Stimulated activated CD4-positive, alpha-beta T cell treated with anti-CD3 and anti-CD28 coated beads, Interleukin-12 subunit alpha, Interleukin-12 subunit beta, amount 100 ng/mL, for 48 hours (primary cell): ENCODE data around the gene PLEKHG4B.
"Not testable (repeated sequence)": the region's sequence is repeated elsewhere in the genome, so short reads cannot be mapped to it uniquely, and the experiment has no call there.

Experiments
- DNase-seq, 3 donors: peaks; one replicate each; pipeline ENCODE4 v3.0.0-alpha.2; 2020; ENCODE audit warnings: low read depth in 2 of 3, low spot score in 1 of 3

The PLEKHG4B gene, protein sequence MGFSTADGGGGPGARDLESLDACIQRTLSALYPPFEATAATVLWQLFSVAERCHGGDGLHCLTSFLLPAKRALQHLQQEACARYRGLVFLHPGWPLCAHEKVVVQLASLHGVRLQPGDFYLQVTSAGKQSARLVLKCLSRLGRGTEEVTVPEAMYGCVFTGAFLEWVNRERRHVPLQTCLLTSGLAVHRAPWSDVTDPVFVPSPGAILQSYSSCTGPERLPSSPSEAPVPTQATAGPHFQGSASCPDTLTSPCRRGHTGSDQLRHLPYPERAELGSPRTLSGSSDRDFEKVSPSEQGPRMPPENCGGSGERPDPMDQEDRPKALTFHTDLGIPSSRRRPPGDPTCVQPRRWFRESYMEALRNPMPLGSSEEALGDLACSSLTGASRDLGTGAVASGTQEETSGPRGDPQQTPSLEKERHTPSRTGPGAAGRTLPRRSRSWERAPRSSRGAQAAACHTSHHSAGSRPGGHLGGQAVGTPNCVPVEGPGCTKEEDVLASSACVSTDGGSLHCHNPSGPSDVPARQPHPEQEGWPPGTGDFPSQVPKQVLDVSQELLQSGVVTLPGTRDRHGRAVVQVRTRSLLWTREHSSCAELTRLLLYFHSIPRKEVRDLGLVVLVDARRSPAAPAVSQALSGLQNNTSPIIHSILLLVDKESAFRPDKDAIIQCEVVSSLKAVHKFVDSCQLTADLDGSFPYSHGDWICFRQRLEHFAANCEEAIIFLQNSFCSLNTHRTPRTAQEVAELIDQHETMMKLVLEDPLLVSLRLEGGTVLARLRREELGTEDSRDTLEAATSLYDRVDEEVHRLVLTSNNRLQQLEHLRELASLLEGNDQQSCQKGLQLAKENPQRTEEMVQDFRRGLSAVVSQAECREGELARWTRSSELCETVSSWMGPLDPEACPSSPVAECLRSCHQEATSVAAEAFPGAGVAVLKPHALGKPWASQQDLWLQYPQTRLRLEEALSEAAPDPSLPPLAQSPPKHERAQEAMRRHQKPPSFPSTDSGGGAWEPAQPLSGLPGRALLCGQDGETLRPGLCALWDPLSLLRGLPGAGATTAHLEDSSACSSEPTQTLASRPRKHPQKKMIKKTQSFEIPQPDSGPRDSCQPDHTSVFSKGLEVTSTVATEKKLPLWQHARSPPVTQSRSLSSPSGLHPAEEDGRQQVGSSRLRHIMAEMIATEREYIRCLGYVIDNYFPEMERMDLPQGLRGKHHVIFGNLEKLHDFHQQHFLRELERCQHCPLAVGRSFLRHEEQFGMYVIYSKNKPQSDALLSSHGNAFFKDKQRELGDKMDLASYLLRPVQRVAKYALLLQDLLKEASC (N-terminal part only)

DNA sequence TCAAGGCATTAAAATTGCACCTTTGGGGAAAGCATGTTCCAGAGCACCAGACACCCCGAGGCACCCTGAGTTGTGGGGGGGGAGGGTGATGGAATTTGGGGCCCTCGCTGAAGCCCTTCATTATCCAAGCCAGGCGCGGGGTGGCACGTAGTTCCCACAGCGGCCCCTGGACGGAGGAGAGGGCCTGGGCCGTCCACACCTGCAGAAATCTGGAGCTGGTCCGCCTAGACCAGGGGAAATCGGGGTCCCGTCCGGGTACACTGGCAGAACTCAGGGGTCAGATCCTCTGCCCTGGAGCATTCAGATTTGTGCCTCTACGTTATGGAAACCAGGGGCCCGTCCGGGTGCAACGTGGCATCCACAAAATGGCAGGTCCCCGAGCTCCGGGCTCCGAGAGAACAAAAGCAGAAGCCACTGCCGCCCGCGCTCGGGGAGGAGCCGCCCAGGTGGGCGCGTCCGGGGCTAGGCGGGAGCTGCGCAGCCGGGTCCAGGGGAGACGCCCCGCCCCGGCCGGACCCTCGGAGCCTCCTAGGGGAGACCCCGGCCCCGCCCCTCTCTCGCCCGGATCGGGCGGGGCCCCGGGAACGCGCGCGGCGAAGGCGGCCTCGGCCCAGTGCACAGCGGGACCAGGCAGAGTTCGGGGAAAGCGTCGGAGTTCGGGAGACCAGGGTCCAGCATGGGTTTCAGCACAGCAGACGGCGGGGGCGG lies at the start of gene PLEKHG4B:
PLEKHG4B (plus strand) TSS at position 613 of the 708 bp plus-strand sequence; CDS start at position 677, 64 bp downstream.
- no peak for DNase-seq

DNA sequence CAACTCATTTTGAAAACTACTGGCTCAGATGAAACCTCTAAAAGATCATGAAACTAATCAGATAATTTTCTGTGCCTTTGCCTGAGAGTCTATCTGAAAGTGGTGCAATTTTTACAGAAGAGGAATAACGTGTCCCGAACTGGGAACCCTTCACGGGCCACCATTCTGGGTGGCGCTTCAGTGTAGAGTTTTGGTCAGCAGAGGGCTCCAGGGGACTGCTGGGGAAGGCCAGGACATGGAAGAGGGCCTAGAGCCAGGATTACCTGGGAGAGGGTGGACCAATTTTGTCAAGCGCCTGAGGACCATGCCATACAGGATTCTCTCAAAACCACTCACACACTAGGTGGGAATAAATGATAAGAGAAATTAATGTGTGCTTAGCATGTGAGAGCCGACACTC lies 49.7 kb upstream of the PLEKHG4B start:
- DNase-seq = no peak

DNA sequence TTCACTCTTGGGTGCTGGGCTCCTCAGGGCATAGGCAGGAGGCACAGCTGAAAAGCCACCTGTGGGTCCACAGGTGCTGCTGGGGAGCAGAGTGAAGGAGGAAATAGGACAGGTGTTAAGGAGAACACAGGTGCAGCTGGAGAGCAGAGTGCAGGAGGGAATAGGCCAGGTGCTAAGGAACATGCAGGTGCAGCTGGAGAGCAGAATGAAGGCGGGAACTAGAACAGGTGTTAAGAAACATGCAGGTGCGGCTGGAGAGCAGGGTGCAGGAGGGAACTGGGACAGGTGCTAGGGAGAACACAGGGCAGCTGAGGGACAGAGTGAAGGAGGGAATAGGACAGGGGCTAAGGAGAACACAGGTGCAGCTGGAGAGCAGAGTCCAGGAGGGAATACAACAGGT lies 43.8 kb upstream of the PLEKHG4B start:
- no peak for DNase-seq

DNA sequence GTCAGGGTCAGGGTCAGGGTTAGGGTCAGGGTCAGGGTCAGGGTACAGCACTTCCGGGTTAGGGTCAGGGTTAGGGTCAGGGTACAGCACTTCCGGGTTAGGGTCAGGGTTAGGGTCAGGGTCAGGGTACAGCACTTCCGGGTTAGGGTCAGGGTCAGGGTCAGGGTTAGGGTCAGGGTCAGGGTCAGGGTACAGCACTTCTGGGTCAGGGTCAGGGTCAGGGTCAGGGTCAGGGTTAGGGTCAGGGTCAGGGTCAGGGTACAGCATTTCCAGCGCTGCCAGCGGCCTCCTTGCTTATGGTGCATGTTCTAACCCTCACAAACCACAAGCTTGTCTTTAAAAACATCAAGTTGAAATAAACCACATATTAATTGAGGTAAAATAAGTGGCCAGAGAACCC lies 42.4 kb upstream of the PLEKHG4B start:
- DNase-seq = not testable (repeated sequence)

DNA sequence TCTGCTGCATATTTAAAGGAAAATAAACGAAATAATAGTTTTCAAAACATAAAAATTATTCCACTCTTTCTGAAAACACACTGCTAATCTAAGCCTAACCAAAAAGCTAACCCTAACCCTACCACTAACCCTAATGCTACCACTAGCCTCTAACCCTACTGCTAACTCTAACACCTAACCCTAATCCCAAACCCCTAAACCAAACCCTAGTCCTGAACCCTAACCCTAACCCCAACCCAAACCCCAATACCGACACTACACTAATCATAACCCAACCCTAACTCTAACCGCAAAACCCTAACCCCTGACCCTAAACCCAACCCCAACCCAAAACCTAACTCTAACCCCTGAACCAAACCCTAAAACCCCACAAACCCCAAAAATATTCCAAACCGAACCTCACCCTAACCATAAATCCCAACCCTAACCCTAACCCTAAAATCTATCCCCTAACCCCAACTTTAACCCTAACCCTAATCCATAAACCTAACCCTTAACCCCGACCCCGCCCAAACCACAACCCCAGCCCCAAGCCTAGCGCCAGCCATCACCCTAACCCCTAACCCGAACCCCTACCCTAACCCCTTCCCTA lies 41.9 kb upstream of the PLEKHG4B start:
- no peak for DNase-seq

DNA sequence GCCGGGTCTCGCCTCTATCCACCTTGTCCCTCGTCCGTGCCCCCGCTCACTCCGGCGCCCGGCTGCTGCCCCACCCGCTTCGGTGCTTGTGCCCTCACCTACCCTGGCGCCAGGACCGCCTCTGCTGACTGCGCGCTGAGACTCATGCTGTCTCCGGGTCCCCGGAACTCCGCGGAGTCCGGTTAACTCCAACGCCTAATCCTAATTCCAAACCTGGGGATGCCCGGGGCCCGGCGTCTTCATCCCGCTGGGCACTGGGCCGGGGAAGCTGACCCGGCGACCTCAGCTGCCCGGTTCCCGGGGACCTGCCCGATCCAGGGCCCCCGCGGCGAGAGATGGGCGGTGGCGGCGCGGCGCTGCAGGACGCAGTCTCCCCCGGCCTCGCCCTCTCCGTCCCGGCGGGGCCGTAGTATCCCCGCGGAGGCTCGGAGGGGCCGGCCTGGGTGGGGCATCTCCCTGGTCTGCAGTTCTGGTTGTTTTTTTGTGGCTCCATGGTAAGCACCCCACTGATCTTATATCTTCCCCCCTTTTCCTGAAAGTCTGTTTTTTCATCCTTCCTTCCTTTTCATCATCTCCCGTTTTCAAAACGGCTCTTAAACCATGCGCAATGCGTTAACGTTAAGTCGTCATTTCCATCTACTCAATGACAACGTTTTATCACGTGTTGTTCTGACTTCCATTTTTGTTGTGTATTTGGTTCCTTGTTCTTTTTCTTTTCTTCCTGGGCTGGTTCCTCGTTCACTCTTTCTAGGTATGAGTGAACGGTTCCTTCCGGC lies 41.1 kb upstream of the PLEKHG4B start:
- no peak for DNase-seq

DNA sequence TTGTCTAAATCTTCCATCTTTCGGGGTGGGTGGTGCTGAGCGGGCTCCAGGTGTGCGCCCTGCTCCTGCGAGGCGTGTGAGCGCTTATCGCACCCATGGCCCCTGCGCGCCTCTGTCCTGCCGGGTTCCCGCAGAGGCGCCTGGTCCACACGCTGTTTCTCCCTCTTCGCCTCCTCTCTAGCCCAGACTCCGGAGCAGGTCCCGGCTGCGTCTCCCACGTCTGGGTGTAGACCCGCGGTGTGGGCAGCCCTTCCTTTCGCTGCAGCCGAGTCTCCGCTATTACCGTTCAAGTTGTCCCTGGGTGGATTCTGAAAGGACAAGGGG lies 40.5 kb upstream of the PLEKHG4B start:
- DNase-seq = no peak

DNA sequence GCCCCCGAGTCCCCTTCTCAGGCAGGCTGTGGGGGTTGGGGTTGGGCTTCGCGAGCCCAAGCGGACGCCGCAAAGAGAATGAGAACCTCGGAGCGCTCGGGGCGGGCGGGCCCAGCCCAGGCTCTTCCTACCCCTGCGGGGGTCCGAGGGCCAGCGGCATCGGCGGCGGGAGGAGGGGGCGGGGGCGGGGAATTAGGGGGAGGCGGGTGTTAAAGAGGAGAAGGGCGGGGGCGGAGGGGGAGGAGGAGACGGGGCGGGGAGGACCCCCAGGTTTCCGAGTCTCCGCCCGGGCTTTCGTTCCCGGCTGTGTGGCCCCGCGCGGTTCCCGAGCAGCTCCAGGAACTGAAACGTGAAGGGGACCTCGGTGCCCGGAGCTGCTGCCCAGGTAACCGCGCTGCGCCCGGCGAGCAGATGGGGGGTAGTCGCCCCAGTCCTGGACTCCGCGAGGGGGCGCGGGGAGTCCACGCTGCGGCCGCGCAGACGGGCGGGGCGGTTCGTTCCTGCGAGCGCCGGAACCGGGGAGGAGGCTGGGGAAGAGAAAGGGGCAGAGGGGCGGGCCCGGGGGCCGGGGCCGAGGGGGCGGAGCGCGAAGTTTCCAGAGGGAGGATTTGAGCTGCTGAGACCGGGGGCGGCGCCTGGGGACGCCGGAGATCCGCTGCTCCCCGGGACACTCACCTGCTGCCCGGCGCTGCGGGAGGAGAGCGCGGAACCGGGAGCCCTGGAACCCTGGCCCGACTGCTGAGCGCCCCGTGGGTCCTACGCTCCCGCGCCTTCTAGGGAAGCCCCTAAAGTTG lies 38.4 kb upstream of the PLEKHG4B start:
- peak in 2 of 3 donors; percentile 27 to 29 for DNase-seq

DNA sequence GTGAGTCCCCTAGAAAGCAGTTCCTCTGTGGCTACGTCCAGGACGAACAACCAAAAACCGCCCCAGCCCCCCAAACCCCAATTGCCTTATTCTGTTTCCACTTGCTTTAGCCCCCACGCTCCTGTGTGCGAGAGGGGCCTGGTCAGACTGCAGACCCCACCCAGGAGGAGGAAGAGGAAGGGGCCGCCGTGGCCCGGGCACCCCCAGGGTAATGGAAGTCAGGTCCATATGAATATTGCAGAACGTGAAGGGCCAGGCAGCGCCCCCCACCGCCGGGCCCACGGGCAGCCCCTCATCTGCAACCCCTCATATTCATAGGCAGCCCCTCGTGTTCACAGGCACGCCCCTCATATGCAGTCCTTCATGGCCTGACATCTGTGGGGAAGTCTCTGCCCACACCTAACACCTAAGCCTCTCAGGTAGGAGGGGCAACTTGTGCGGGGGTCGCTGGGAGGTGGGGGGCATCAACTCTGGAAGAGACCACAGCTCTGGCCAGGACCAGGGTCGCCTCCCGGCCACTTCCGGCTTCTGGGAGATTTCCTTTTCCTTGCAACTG lies 37.7 kb upstream of the PLEKHG4B start:
- no peak for DNase-seq

DNA sequence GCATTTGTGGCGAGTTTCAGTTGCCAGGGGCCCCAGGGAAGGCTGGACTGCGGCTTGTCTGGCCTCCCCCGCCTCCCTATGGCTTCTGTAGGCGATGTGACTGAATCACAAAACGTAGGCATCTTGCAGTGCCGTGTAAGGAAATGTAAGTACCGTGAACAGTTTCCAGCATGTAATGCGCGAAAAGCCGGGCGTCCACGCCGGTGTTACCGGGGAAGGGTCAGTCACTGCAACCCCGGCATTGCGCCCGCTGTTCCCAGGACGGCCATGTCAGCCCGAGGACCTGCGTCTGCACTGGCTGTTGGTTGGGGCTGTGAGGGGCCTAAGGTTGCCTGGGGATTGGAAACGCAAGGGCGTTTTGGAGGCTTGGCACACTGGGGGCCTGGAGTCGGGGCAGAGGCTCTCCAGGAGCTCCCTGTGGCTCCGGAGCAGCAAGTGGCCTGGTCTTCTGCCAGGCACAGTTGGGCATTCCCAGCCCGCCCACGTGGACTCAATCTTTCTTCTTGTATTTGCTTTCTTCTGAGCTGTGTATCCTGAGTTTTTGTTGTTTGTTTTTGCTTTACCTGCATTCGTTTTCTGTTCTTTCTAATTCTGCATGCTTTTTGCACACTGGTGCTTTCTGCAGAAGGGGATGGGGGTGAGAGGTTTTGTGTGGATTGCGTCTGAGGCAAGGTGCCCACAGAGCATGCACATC lies 36.9 kb upstream of the PLEKHG4B start:
- no peak for DNase-seq

DNA sequence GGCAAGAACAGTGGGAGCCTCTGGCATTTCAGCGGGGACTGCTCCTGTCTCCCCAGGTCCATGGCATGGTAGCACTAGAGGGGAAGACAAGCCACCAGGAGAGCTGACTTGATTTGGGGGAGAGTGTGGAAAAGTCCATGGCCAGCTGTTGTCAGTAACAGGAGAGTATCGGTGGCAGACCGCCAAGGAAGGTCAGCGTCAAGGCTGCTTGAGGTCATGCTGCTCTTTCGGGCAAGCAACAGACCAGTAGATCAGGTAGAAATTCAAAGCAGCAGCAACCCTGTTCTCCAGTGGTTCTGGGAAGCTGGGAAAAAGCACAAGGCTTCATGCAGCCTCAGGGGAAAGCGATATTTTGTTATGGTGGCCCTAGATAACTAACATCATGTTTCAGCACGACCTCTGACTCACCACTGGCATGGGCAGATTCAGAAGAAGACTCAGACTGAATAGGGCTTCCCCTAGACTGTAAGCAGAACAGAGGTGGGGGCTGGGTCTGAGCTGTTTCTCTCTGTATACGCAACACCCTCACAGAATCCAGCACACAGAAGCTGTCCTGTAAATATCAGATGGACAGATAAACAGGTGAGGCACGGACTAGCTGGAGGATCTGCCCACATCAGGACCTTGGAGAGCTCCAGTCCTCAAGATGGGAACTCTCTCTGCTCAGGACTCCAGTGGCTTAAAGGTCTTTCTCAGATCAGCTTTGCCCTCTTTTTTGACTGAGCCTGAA lies 35.2 kb upstream of the PLEKHG4B start:
- DNase-seq = no peak

DNA sequence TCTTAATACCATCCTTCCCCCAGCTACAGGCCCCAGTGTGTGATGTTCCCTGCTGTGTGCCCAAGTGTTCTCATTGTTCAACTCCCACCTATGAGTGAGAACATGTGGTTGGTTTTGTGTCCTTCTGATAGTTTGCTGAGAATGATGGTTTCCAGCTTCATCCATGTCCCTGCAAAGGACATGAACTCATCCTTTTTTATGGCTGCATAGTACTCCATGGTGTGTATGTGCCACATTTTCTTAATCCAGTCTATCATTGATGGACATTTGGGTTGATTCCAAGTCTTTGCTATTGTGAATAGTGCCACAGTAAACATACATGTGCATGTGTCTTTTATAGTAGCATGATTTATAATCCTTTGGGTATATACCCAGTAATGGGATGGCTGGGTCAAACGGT lies 31.7 kb upstream of the PLEKHG4B start:
- DNase-seq = not testable (repeated sequence)

DNA sequence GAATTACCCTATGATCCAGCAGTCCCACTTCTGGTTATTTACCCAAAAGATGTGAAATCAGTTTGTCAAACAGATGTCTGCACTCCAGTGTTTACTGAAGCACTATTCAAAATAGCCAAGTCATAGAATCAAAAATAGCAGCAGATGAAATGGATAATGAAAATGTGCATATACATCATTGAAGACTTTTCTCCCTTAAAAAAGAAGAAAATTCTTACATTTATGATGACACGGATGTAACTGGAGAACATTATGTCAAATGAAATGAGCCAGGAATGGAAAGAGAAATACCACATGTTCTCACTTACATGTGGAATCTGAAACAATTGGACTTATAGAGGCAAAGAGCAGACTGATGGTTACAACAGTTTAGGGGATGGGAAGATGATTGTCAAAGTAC lies 21.5 kb upstream of the PLEKHG4B start:
- no peak for DNase-seq

DNA sequence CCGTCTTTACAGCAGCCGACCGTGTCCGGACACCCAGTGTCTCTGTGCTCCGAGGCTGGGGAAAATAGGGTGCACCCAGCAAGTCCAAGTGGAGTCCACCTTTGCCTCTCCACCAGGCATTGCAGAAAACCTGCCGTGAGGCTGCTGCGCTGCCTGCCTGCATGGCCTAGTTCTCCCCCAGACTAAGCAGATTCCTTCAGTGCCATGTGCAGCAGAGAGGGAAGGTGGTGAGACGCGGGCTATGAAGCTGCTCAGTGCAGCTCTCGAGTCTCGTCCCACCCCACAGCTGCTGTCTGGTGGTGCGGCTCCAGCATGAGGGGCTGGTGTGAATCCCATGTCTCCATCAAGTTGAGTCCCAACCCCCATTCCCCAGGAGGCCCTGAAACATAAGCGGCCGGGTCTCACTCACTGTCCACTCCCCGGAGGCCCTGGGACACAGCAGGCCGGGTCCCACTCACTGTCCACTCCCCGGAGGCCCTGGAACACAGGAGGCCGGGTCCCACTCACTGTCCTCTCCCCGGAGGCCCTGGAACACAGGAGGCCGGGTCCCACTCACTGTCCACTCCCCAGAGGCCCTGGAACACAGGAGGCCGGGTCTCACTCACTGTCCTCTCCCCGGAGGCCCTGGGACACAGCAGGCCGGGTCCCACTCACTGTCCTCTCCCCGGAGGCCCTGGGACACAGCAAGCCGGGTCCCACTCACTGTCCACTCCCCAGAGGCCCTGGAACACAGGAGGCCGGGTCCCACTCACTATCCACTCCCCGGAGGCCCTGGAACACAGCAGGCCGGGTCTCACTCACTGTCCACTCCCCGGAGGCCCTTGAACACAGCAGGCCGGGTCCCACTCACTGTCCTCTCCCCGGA lies 19.4 kb upstream of the PLEKHG4B start:
- DNase-seq = not testable (repeated sequence)

DNA sequence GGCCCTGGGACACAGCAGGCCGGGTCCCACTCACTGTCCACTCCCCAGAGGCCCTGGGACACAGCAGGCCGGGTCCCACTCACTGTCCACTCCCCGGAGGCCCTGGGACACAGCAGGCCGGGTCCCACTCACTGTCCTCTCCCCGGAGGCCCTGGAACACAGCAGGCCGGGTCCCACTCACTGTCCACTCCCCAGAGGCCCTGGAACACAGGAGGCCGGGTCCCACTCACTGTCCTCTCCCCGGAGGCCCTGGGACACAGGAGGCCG lies 18.9 kb upstream of the PLEKHG4B start:
- not testable (repeated sequence) for DNase-seq

DNA sequence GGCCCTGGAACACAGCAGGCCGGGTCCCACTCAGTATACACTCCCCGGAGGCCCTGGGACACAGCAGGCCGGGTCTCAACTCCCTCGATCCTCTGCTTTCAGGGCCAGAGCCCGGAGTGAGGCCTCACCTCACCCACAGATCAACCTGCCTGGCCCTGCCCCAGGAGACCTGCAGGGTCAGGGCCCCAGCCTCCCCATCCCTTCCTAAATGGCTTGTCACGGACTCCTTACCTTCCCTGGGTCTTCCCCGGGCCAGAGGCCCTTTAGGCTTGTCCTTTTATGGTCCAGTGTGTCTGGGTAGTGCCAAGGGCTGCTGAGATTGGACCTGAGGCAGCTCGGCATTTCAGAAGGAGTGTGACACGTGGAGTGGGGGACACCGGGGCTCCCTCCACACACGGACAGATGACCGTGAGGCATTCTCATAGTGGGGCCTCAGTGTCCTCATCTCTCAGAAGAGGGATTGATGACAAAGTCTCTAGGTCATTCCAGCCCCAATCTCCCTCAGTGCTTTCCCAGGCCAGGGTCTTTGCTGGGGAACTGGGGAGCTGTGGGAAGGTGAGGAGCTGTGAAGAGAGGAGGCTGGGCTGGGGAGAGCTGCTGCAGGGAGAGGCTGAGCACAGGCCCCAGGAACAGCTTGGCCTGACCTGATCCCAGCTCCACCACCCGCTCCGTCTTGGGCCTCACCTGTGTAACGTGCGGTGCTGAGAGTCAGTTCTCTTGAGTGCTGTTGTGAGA lies 18.0 kb upstream of the PLEKHG4B start:
- DNase-seq = no peak
